ENCODE measurements around the gene TMEM256.

Gene TMEM256

GRCh38 chr17:7403977-7404736 lies at the start of gene TMEM256:
Gene TMEM256 (minus strand): TSS chr17:7404097. CDS start chr17:7404084, 13 bp downstream.
- Mint-ChIP-seq H3K9me3 (no peaks in the 10 kb centered on the region), H3K27ac (peak within 1 kb of the TSS; percentile 88)

GRCh38 chr17:7448461-7448860 lies 44.6 kb upstream of the TMEM256 start:
- Mint-ChIP-seq H3K4me3 (no peak overlapping the region), H3K4me1 (ENCODE audit: low read depth) (peaks cover 16% of the 10 kb centered on the region), H3K9me3 (no peaks in the 10 kb centered on the region), H3K27me3 (ENCODE audit: low read depth) (peaks cover 33% of the 10 kb centered on the region), H3K36me3 (ENCODE audit: low read depth) (peaks cover 21% of the 10 kb centered on the region), H3K27ac (no peak overlapping the region)
- DNase-seq (ENCODE audit: low spot score): no peak

More at GRCh38 chr17:7403977-7404736, at the start of gene TMEM256:
- peaks cover 10% of the 10 kb centered on the region for H3K4me1 Mint-ChIP-seq (ENCODE audit: low read depth)
- H3K36me3 Mint-ChIP-seq (ENCODE audit: low read depth): peaks cover 4% of the 10 kb centered on the region
- H3K27me3 Mint-ChIP-seq (ENCODE audit: low read depth): peaks cover 22% of the 10 kb centered on the region
- peak; percentile 96 for DNase-seq (ENCODE audit: low spot score)
- H3K4me3 Mint-ChIP-seq: peak within 1 kb of the TSS; percentile 97

- H3K4me1 Mint-ChIP-seq (ENCODE audit: low read depth): peaks cover 18% of the 10 kb centered on the region
- DNase-seq (ENCODE audit: low spot score): peak; percentile 17
- peak overlapping the region; percentile 80 for H3K4me3 Mint-ChIP-seq
- peaks cover 50% of the 10 kb centered on the region for H3K27me3 Mint-ChIP-seq (ENCODE audit: low read depth)
- H3K9me3 Mint-ChIP-seq: no peaks in the 10 kb centered on the region
- no peak overlapping the region for H3K27ac Mint-ChIP-seq
- peaks cover 20% of the 10 kb centered on the region for H3K36me3 Mint-ChIP-seq (ENCODE audit: low read depth)
Measured at GRCh38 chr17:7445619-7445968, 41.7 kb upstream of the TMEM256 start.

- peak; percentile 26 for DNase-seq (ENCODE audit: low spot score)
- peaks cover 55% of the 10 kb centered on the region for H3K27me3 Mint-ChIP-seq (ENCODE audit: low read depth)
- H3K27ac Mint-ChIP-seq: no peak within 1 kb of the TSS
Measured at GRCh38 chr17:7444682-7445618, 41.1 kb upstream of the TMEM256 start, which contains the start of gene CHRNB1. Gene CHRNB1 (plus strand): TSS chr17:7445061. CDS start chr17:7445128, 67 bp downstream.

GRCh38 chr17:7443499-7444485 lies 39.9 kb upstream of the TMEM256 start:
- H3K4me1 Mint-ChIP-seq (ENCODE audit: low read depth): peaks cover 26% of the 10 kb centered on the region
- no peaks in the 10 kb centered on the region for H3K9me3 Mint-ChIP-seq
- DNase-seq (ENCODE audit: low spot score): no peak
- H3K4me3 Mint-ChIP-seq: no peak overlapping the region
- peaks cover 60% of the 10 kb centered on the region for H3K27me3 Mint-ChIP-seq (ENCODE audit: low read depth)
- H3K36me3 Mint-ChIP-seq (ENCODE audit: low read depth): peaks cover 21% of the 10 kb centered on the region
- no peak overlapping the region for H3K27ac Mint-ChIP-seq

More at GRCh38 chr17:7444682-7445618, 41.1 kb upstream of the TMEM256 start, which contains the start of gene CHRNB1:
- Mint-ChIP-seq H3K9me3 (no peaks in the 10 kb centered on the region), H3K4me1 (ENCODE audit: low read depth) (peaks cover 22% of the 10 kb centered on the region), H3K4me3 (peak within 1 kb of the TSS; percentile 80), H3K36me3 (ENCODE audit: low read depth) (peaks cover 20% of the 10 kb centered on the region)

- no peak for DNase-seq (ENCODE audit: low spot score)
- peaks cover 65% of the 10 kb centered on the region for H3K27me3 Mint-ChIP-seq (ENCODE audit: low read depth)
- H3K27ac Mint-ChIP-seq: no peak overlapping the region
- peaks cover 33% of the 10 kb centered on the region for H3K4me1 Mint-ChIP-seq (ENCODE audit: low read depth)
- H3K9me3 Mint-ChIP-seq: no peaks in the 10 kb centered on the region
- H3K4me3 Mint-ChIP-seq: no peak overlapping the region
- H3K36me3 Mint-ChIP-seq (ENCODE audit: low read depth): peaks cover 20% of the 10 kb centered on the region
Measured at GRCh38 chr17:7442142-7442541, 38.2 kb upstream of the TMEM256 start.

GRCh38 chr17:7441266-7441665 lies 37.4 kb upstream of the TMEM256 start:
- H3K4me3 Mint-ChIP-seq: peak overlapping the region; percentile 45

GRCh38 chr17:7440834-7441195 lies 36.9 kb upstream of the TMEM256 start:
- H3K27ac Mint-ChIP-seq: no peak overlapping the region
- DNase-seq (ENCODE audit: low spot score): peak; percentile 20
- peaks cover 60% of the 10 kb centered on the region for H3K27me3 Mint-ChIP-seq (ENCODE audit: low read depth)
- peaks cover 21% of the 10 kb centered on the region for H3K36me3 Mint-ChIP-seq (ENCODE audit: low read depth)
- peaks cover 32% of the 10 kb centered on the region for H3K4me1 Mint-ChIP-seq (ENCODE audit: low read depth)
- no peaks in the 10 kb centered on the region for H3K9me3 Mint-ChIP-seq
- peak overlapping the region; percentile 88 for H3K4me3 Mint-ChIP-seq

More at GRCh38 chr17:7441266-7441665, 37.4 kb upstream of the TMEM256 start:
- Mint-ChIP-seq H3K27me3 (ENCODE audit: low read depth) (peaks cover 62% of the 10 kb centered on the region), H3K4me1 (ENCODE audit: low read depth) (peaks cover 34% of the 10 kb centered on the region), H3K9me3 (no peaks in the 10 kb centered on the region), H3K27ac (no peak overlapping the region), H3K36me3 (ENCODE audit: low read depth) (peaks cover 21% of the 10 kb centered on the region)
- no peak for DNase-seq (ENCODE audit: low spot score)

- H3K27me3 Mint-ChIP-seq (ENCODE audit: low read depth): peaks cover 55% of the 10 kb centered on the region
- H3K36me3 Mint-ChIP-seq (ENCODE audit: low read depth): peaks cover 17% of the 10 kb centered on the region
- no peaks in the 10 kb centered on the region for H3K9me3 Mint-ChIP-seq
- H3K4me1 Mint-ChIP-seq (ENCODE audit: low read depth): peaks cover 27% of the 10 kb centered on the region
- DNase-seq (ENCODE audit: low spot score): peak; percentile 55
- H3K4me3 Mint-ChIP-seq: peak overlapping the region; percentile 88
- peak overlapping the region; percentile 75 for H3K27ac Mint-ChIP-seq
Measured at GRCh38 chr17:7440113-7440833, 36.4 kb upstream of the TMEM256 start.

GRCh38 chr17:7439462-7440112 lies 35.7 kb upstream of the TMEM256 start, which contains the start of gene FGF11:
Gene FGF11 (plus strand): TSS chr17:7439512. CDS start chr17:7439621, 109 bp downstream.
- DNase-seq (ENCODE audit: low spot score): peak; percentile 12
- peaks cover 27% of the 10 kb centered on the region for H3K4me1 Mint-ChIP-seq (ENCODE audit: low read depth)
- peak within 1 kb of the TSS; percentile 75 for H3K27ac Mint-ChIP-seq
- peak within 1 kb of the TSS; percentile 88 for H3K4me3 Mint-ChIP-seq
- no peaks in the 10 kb centered on the region for H3K9me3 Mint-ChIP-seq
- H3K36me3 Mint-ChIP-seq (ENCODE audit: low read depth): peaks cover 17% of the 10 kb centered on the region
- peaks cover 49% of the 10 kb centered on the region for H3K27me3 Mint-ChIP-seq (ENCODE audit: low read depth)

GRCh38 chr17:7438656-7439460 lies 35.0 kb upstream of the TMEM256 start:
- Mint-ChIP-seq H3K4me1 (ENCODE audit: low read depth) (peaks cover 27% of the 10 kb centered on the region), H3K9me3 (no peaks in the 10 kb centered on the region), H3K4me3 (peak overlapping the region; percentile 76), H3K27me3 (ENCODE audit: low read depth) (peaks cover 42% of the 10 kb centered on the region), H3K27ac (no peak overlapping the region), H3K36me3 (ENCODE audit: low read depth) (peaks cover 15% of the 10 kb centered on the region)
- no peak for DNase-seq (ENCODE audit: low spot score)
